Endothelial cell of umbilical vein (primary cell): Measurements from ENCODE around the gene HTR2B.
"Not testable (repeated sequence)": the region's sequence is repeated elsewhere in the genome, so short reads cannot be mapped to it uniquely, and the experiment has no call there.

Source experiments
- CTCF ChIP-seq, 2 donors: IDR thresholded peaks; 1 replicate in 1 of 2; 2 replicates in 1 of 2; pipeline ENCODE4 v1.5.1; 2011; ENCODE audit warnings: low read length in 2 of 2, mild to moderate bottlenecking in 2 of 2, moderate library complexity in 2 of 2, control low read depth in 1 of 2, inconsistent platforms in 1 of 2, low read depth in 1 of 2; ENCODE audit not compliant: insufficient read depth in 1 of 2; ENCODE audit errors: extremely low read depth in 1 of 2
- FOS ChIP-seq: IDR thresholded peaks from 2 replicates; pipeline ENCODE4 v1.6.1; 2011; ENCODE audit warnings: mild to moderate bottlenecking, low read length, moderate library complexity, borderline replicate concordance; ENCODE audit not compliant: insufficient read depth
- MAX ChIP-seq: IDR thresholded peaks from 2 replicates; pipeline ENCODE4 v1.6.1; 2011; ENCODE audit not compliant: insufficient read depth, insufficient read length
- POLR2A ChIP-seq: IDR thresholded peaks from 2 replicates; pipeline ENCODE4 v1.6.1; 2012; ENCODE audit warnings: low read depth, mild to moderate bottlenecking, control low read depth, low read length
- POLR2AphosphoS5 ChIP-seq: IDR thresholded peaks from 2 replicates; pipeline ENCODE4 v1.6.1; 2012; ENCODE audit warnings: low read depth, mild to moderate bottlenecking, control low read depth, low read length, moderate library complexity; ENCODE audit not compliant: insufficient read depth

GRCh38 chr2:231067531-231067930 is 57.3 kb downstream of the HTR2B start:
- TF ChIP-seq POLR2AphosphoS5; CTCF (IDR thresholded peaks at IDR 0.05; ENCODE audit: extremely low read depth in 1 of 2, insufficient read depth in 1 of 2, low read depth in 1 of 2, low read length in 2 of 2); MAX; POLR2A; FOS: not testable (repeated sequence)
